ENCODE data around the gene TENT4B.

The TENT4B gene

GRCh38 chr16:50204453-50205108, 51.5 kb downstream of the TENT4B start:
- DNase-seq (ENCODE audit: low read depth), result no peak
- no peak for TF ChIP-seq CTCF (conservative IDR thresholded peaks at IDR 0.05; ENCODE audit: low read depth, low read length)
- H3K4me3 ChIP-seq (ENCODE audit: low read length), result no peak overlapping the region

- no peak for TF ChIP-seq CTCF (conservative IDR thresholded peaks at IDR 0.05; ENCODE audit: low read depth, low read length)
- H3K4me3 ChIP-seq (ENCODE audit: low read length), result no peak overlapping the region
- DNase-seq (ENCODE audit: low read depth), result no peak
Measured at GRCh38 chr16:50207652-50208051, 54.5 kb downstream of the TENT4B start.

GRCh38 chr16:50208460-50208931, 55.4 kb downstream of the TENT4B start:
- no peak for TF ChIP-seq CTCF (conservative IDR thresholded peaks at IDR 0.05; ENCODE audit: low read depth, low read length)
- no peak for DNase-seq (ENCODE audit: low read depth)
- no peak overlapping the region for H3K4me3 ChIP-seq (ENCODE audit: low read length)

GRCh38 chr16:50209546-50210265, 56.6 kb downstream of the TENT4B start:
- H3K4me3 ChIP-seq (ENCODE audit: low read length), result no peak overlapping the region
- TF ChIP-seq CTCF (conservative IDR thresholded peaks at IDR 0.05; ENCODE audit: low read depth, low read length), result no peak
- no peak for DNase-seq (ENCODE audit: low read depth)

GRCh38 chr16:50210266-50211038, 57.3 kb downstream of the TENT4B start:
- peak; percentile 88 for TF ChIP-seq CTCF (conservative IDR thresholded peaks at IDR 0.05; ENCODE audit: low read depth, low read length)
- H3K4me3 ChIP-seq (ENCODE audit: low read length), result no peak overlapping the region

GRCh38 chr16:50213939-50214519, 60.9 kb downstream of the TENT4B start:
- no peak overlapping the region for H3K4me3 ChIP-seq (ENCODE audit: low read length)
- DNase-seq (ENCODE audit: low read depth), result no peak
- peak; percentile 69 for TF ChIP-seq CTCF (conservative IDR thresholded peaks at IDR 0.05; ENCODE audit: low read depth, low read length)

More at GRCh38 chr16:50210266-50211038, 57.3 kb downstream of the TENT4B start:
- DNase-seq (ENCODE audit: low read depth), result peak; percentile 89

Data from retinal pigment epithelial cell (primary cell).